ENCODE measurements around the gene NME4.

The NME4 gene

DNA sequence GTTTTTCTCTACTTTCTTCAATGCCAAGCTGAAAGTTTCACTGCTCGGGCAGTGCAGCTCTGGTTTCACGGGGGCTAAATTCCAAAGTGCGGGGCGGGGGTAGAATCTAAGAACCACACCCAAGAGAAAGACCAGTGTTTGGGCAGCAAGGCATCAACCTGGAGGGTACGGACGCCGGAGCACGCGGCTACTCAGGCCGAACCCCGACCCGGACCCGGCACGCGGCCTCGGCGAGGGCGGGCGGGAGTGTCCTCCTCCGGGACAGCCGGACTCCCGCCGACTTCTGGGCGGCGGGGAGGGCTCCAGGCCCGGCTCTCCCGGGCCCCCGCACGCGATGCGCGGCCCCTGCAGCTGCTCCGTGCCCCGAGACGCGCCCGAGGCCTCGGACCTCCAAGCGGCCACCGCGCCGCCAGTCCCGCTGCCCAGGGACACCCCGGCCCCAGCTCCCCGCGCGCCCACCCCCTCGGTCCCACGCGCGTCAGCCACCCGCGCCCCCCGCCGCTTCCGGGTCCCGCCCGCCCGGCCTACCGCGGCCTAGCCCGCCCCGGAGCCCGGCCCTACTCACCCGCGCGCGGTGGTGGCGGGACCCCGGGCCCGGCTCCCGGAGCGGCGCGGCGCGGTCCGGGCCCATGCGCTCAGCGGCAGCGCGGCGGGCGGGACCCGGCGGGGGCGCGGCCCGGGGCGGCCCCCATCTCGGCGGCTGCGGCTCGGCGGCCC, 45.0 kb upstream of the NME4 start (continued):
- TF ChIP-seq ZFP41 (tag by site-specific recombination; IDR thresholded peaks at IDR 0.05; ENCODE audit: borderline replicate concordance) (no peak), SP2 (tag by site-specific recombination; IDR thresholded peaks at IDR 0.05) (peak; percentile 11; the same call in 1 of the 2 replicates), ZNF114 (tag by site-specific recombination; IDR thresholded peaks at IDR 0.05) (no peak)
- TF ChIP-seq, protein P1, sequence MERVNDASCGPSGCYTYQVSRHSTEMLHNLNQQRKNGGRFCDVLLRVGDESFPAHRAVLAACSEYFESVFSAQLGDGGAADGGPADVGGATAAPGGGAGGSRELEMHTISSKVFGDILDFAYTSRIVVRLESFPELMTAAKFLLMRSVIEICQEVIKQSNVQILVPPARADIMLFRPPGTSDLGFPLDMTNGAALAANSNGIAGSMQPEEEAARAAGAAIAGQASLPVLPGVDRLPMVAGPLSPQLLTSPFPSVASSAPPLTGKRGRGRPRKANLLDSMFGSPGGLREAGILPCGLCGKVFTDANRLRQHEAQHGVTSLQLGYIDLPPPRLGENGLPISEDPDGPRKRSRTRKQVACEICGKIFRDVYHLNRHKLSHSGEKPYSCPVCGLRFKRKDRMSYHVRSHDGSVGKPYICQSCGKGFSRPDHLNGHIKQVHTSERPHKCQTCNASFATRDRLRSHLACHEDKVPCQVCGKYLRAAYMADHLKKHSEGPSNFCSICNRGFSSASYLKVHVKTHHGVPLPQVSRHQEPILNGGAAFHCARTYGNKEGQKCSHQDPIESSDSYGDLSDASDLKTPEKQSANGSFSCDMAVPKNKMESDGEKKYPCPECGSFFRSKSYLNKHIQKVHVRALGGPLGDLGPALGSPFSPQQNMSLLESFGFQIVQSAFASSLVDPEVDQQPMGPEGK (tag by site-specific recombination; IDR thresholded peaks at IDR 0.05), result 0 out of 2 replicates have a peak, but pooled peaks have one; percentile 34
- TF ChIP-seq, protein P2, sequence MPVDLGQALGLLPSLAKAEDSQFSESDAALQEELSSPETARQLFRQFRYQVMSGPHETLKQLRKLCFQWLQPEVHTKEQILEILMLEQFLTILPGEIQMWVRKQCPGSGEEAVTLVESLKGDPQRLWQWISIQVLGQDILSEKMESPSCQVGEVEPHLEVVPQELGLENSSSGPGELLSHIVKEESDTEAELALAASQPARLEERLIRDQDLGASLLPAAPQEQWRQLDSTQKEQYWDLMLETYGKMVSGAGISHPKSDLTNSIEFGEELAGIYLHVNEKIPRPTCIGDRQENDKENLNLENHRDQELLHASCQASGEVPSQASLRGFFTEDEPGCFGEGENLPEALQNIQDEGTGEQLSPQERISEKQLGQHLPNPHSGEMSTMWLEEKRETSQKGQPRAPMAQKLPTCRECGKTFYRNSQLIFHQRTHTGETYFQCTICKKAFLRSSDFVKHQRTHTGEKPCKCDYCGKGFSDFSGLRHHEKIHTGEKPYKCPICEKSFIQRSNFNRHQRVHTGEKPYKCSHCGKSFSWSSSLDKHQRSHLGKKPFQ (tag by site-specific recombination; IDR thresholded peaks at IDR 0.05), result no peak

DNA sequence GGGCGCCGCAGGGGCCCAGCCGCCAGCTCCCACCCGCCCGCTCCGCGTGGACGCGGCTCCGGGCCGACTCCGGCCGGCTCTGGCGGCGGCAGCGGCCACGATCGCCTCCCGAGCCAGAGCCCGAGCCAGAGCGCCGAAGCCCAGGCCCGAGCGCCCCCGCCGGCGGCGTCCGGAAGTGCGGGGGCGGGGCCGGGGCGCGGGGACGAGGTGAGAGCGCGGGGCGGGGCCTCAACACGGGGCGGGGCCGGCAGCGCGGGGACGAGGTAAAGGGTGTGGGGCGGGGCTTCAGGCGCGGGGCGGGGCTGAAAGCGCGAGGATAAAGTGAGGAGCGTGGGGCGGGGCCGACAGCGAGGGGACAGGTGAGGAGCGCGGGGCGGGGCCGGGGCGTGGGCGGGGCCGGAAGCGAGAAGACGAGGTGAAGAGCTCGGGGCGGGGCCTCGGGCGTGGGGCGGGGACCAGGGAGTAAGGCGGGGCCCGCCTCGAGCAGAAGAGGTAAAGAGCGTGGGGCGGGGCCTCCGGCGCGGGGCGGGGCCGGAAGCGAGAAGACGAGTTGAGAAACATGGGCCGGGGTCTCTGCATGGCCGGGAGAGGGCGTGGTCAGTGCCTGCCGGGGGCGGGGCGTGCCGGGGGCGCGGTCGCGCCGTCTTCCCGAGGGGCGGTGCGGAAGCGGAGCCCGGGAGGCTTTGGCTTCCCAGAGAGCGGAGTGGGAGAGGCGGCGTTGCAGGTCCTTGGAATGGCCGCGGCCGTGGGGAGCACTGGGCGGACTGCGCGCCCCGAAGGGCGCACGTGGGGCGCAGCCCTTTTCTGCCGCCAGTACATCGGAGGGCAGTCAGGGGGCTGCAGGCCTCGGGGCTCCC, 44.2 kb upstream of the NME4 start, which contains the start of gene AXIN1:
AXIN1 (minus strand) TSS at position 177 of the 857 bp plus-strand sequence. CDS start 5,698 bp downstream, outside the sequence.
- ChIA-PET POLR2A (interaction anchor here (0.5 to 1.8 kb wide), 28 partner anchors 9 to 793 kb away, joined by 3 to 31 read pairs (median 5); partner anchors contain the start of genes ANTKMT, LUC7L, MRPL28 and POLR3K), CTCF (interaction anchor here (0.7 to 1.8 kb wide), 3 partner anchors 9 to 129 kb away, joined by 3 to 5 read pairs (median 4); partner anchors contain the start of gene FAM234A)
- peak within 1 kb of the TSS; percentile 72; the same call in 1 of the 2 replicates for H3K27ac ChIP-seq (ENCODE audit: extremely low read depth, low read depth, low read length)
- peaks cover 0 to 12% of the 10 kb centered on the region in 2 experiments; a peak in 2 of 3 replicates for H3K36me3 ChIP-seq (ENCODE audit: control insufficient read depth in 2 of 2, insufficient read depth in 1 of 2, low read length in 2 of 2)
- H3K4me1 ChIP-seq (ENCODE audit: control insufficient read depth, insufficient read depth, low read length), result peaks cover 2% of the 10 kb centered on the region; the same call in 1 of the 2 replicates
- H3K4me3 ChIP-seq (ENCODE audit: low read depth, low read length), result peak within 1 kb of the TSS; percentile 51
- H3K9me3 ChIP-seq (ENCODE audit: control insufficient read depth, insufficient read depth, low read depth, low read length), result no peaks in the 10 kb centered on the region
- no peak for TF ChIP-seq ZNF24 (tag by site-specific recombination; IDR thresholded peaks at IDR 0.05)
- no peak for TF ChIP-seq ZNF530 (tag by site-specific recombination; IDR thresholded peaks at IDR 0.05; ENCODE audit: low read depth)
- TF ChIP-seq, protein P1 (tag by site-specific recombination; IDR thresholded peaks at IDR 0.05), result peak; percentile 86
- TF ChIP-seq SP2 (tag by site-specific recombination; IDR thresholded peaks at IDR 0.05), result peak; percentile 86
- no peak for TF ChIP-seq ZNF138 (tag by site-specific recombination; IDR thresholded peaks at IDR 0.05; ENCODE audit: borderline replicate concordance)
- TF ChIP-seq ZNF623 (tag by site-specific recombination; IDR thresholded peaks at IDR 0.05), result no peak
- TF ChIP-seq ZNF146 (tag by site-specific recombination; IDR thresholded peaks at IDR 0.05), result no peak
- no peak for TF ChIP-seq GFI1B (tag by site-specific recombination; IDR thresholded peaks at IDR 0.05)
- TF ChIP-seq ZNF785 (tag by site-specific recombination; IDR thresholded peaks at IDR 0.05), result no peak
- no peak for TF ChIP-seq ZNF792 (tag by site-specific recombination; IDR thresholded peaks at IDR 0.05)
- TF ChIP-seq ZNF76 (tag by site-specific recombination; IDR thresholded peaks at IDR 0.05; ENCODE audit: borderline replicate concordance, low read depth), result peak; percentile 73; the same call in 1 of the 2 replicates
- TF ChIP-seq ZNF112 (tag by site-specific recombination; IDR thresholded peaks at IDR 0.05), result no peak
- TF ChIP-seq ZNF341 (tag by site-specific recombination; IDR thresholded peaks at IDR 0.05; ENCODE audit: low read depth), result peak; percentile 96
- no peak for TF ChIP-seq GLI4 (tag by site-specific recombination; IDR thresholded peaks at IDR 0.05)
- TF ChIP-seq ZSCAN30 (tag by site-specific recombination; IDR thresholded peaks at IDR 0.05), result no peak
- TF ChIP-seq ZNF211 (tag by site-specific recombination; IDR thresholded peaks at IDR 0.05; ENCODE audit: low read depth), result no peak
- TF ChIP-seq SALL2 (tag by site-specific recombination; IDR thresholded peaks at IDR 0.05; ENCODE audit: borderline replicate concordance), result no peak
- no peak for TF ChIP-seq ZNF654 (tag by site-specific recombination; IDR thresholded peaks at IDR 0.05; ENCODE audit: low read depth)
- TF ChIP-seq, protein P3, sequence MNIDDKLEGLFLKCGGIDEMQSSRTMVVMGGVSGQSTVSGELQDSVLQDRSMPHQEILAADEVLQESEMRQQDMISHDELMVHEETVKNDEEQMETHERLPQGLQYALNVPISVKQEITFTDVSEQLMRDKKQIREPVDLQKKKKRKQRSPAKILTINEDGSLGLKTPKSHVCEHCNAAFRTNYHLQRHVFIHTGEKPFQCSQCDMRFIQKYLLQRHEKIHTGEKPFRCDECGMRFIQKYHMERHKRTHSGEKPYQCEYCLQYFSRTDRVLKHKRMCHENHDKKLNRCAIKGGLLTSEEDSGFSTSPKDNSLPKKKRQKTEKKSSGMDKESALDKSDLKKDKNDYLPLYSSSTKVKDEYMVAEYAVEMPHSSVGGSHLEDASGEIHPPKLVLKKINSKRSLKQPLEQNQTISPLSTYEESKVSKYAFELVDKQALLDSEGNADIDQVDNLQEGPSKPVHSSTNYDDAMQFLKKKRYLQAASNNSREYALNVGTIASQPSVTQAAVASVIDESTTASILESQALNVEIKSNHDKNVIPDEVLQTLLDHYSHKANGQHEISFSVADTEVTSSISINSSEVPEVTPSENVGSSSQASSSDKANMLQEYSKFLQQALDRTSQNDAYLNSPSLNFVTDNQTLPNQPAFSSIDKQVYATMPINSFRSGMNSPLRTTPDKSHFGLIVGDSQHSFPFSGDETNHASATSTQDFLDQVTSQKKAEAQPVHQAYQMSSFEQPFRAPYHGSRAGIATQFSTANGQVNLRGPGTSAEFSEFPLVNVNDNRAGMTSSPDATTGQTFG (tag by site-specific recombination; IDR thresholded peaks at IDR 0.05; ENCODE audit: borderline replicate concordance), result no peak
- TF ChIP-seq ZIC2 (tag by site-specific recombination; IDR thresholded peaks at IDR 0.05), result 0 out of 2 replicates have a peak, but pooled peaks have one; percentile 11
- no peak for TF ChIP-seq HOXD13 (CRISPR knock-in tag; IDR thresholded peaks at IDR 0.05; ENCODE audit: borderline replicate concordance)
